AG20443 (cell line): ENCODE measurements around the gene FAM181A.
A peak's percentile ranks its signal among the peaks of the same experiment; 100 is the strongest.

Experiments
- DNase-seq: peaks from one replicate; pipeline ENCODE4 v3.0.0; 2012; ENCODE audit warnings: low spot score, mixed read lengths

Gene FAM181A

GRCh38 chr14:93929048-93929535, 1.9 kb downstream of the FAM181A start:
- DNase-seq, result no peak

GRCh38 chr14:93929657-93930056, 2.5 kb downstream of the FAM181A start:
- DNase-seq, result no peak

GRCh38 chr14:93930296-93930988, 3.3 kb downstream of the FAM181A start:
- no peak for DNase-seq

- DNase-seq, result no peak
Measured at GRCh38 chr14:93930989-93931307, 3.8 kb downstream of the FAM181A start.

- no peak for DNase-seq
Measured at GRCh38 chr14:93932642-93933041, 5.5 kb downstream of the FAM181A start.

GRCh38 chr14:93935213-93935612, 8.1 kb downstream of the FAM181A start:
- DNase-seq, result no peak

GRCh38 chr14:93936245-93936644, 9.1 kb downstream of the FAM181A start:
- DNase-seq, result no peak

GRCh38 chr14:93936926-93937325, 9.8 kb downstream of the FAM181A start:
- DNase-seq, result no peak

GRCh38 chr14:93937519-93937918, 10.4 kb downstream of the FAM181A start:
- DNase-seq, result no peak

- DNase-seq, result no peak
Measured at GRCh38 chr14:93938751-93939303, 11.7 kb downstream of the FAM181A start.

- peak; percentile 94 for DNase-seq
Measured at GRCh38 chr14:93939304-93940229, 12.4 kb downstream of the FAM181A start.

- no peak for DNase-seq
Measured at GRCh38 chr14:93940437-93940836, 13.3 kb downstream of the FAM181A start.

GRCh38 chr14:93941293-93941910, 14.3 kb downstream of the FAM181A start:
- peak; percentile 51 for DNase-seq

- no peak for DNase-seq
Measured at GRCh38 chr14:93943052-93943451, 15.9 kb downstream of the FAM181A start.

GRCh38 chr14:93943930-93944329, 16.8 kb downstream of the FAM181A start:
- no peak for DNase-seq

- DNase-seq, result no peak
Measured at GRCh38 chr14:93944348-93945069, 17.4 kb downstream of the FAM181A start.

GRCh38 chr14:93945070-93945399, 17.9 kb downstream of the FAM181A start:
- DNase-seq, result no peak

- DNase-seq, result no peak
Measured at GRCh38 chr14:93946104-93946503, 19.0 kb downstream of the FAM181A start.

- no peak for DNase-seq
Measured at GRCh38 chr14:93946541-93947090, 19.5 kb downstream of the FAM181A start.

GRCh38 chr14:93947282-93947681, 20.1 kb downstream of the FAM181A start:
- no peak for DNase-seq

GRCh38 chr14:93949511-93950075, 22.4 kb downstream of the FAM181A start:
- no peak for DNase-seq
